ENCODE results near the gene PCYT2.

PCYT2 gene

GRCh38 chr17:81948635-81949378 is 37.6 kb upstream of the PCYT2 start:
- no peaks in the 10 kb centered on the region for H3K4me1 ChIP-seq (ENCODE audit: control insufficient read depth in 1 of 2, insufficient read depth in 1 of 2, low read depth in 1 of 2, low read length in 1 of 2)
- H3K27me3 ChIP-seq, result peaks cover 30% of the 10 kb centered on the region
- H3K4me3 ChIP-seq (ENCODE audit: low read depth in 1 of 2, low read length in 1 of 2), result no peak overlapping the region
- H3K27ac ChIP-seq, result no peak overlapping the region
- H3K36me3 ChIP-seq, result no peaks in the 10 kb centered on the region
- no peak for TF ChIP-seq CTCF (IDR thresholded peaks at IDR 0.05)
- H3K9me3 ChIP-seq, result no peaks in the 10 kb centered on the region

DNA sequence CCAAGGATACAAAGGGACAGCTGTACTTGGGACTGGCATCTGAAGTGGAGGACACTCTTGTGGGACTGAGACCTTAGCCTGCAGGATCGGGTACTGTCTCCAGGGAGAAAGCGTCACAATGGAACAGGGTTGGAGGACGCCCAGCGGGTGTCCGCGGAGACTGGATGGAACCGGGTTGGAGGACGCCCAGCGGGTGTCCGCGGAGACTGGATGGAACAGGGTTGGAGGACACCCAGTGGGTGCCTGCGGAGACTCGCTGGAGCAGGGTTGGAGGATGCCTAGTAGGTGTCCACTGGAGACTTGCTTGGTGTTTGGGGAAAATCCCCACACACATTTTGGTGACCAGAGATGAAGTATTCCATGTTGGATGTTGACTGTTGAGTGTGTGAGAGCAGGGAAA is 36.0 kb upstream of the PCYT2 start, which contains the start of gene MYADML2:
TSS of gene MYADML2 (minus strand) at position 45 of the 400 bp plus-strand sequence. CDS start 5,492 bp downstream, outside the sequence.
- no peak within 1 kb of the TSS for H3K4me3 ChIP-seq (ENCODE audit: low read depth in 1 of 2, low read length in 1 of 2)
- peaks cover 34% of the 10 kb centered on the region for H3K27me3 ChIP-seq
- H3K27ac ChIP-seq, result no peak within 1 kb of the TSS
- TF ChIP-seq CTCF (IDR thresholded peaks at IDR 0.05), result no peak
- H3K9me3 ChIP-seq, result no peaks in the 10 kb centered on the region
- no peaks in the 10 kb centered on the region for H3K4me1 ChIP-seq (ENCODE audit: control insufficient read depth in 1 of 2, insufficient read depth in 1 of 2, low read depth in 1 of 2, low read length in 1 of 2)
- no peaks in the 10 kb centered on the region for H3K36me3 ChIP-seq

DNA sequence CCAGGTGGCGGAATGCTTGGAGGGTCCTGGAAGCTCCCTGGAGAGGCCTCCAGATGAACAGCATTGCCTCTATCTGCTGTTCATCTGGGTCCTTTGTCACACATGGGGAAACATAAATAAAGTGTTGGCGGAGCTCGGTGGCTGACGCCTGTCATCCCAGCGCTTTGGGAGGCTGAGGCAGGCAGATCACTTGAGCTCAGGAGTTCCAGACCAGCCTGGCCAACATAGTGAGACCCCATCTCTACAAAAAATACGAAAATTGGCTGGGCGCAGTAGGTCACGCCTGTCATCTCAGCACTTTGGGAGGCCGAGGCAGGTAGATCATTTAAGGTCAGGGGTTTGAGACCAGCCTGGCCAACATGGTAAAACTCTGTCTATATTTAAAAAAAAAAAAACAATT is 33.7 kb upstream of the PCYT2 start:
- Histone ChIP-seq H3K27ac (no peak overlapping the region), H3K27me3 (peaks cover 48% of the 10 kb centered on the region), H3K9me3 (no peaks in the 10 kb centered on the region), H3K36me3 (no peaks in the 10 kb centered on the region), H3K4me1 (ENCODE audit: control insufficient read depth in 1 of 2, insufficient read depth in 1 of 2, low read depth in 1 of 2, low read length in 1 of 2) (no peaks in the 10 kb centered on the region), H3K4me3 (ENCODE audit: low read depth in 1 of 2, low read length in 1 of 2) (no peak overlapping the region)
- no peak for TF ChIP-seq CTCF (IDR thresholded peaks at IDR 0.05)

- Histone ChIP-seq H3K4me3 (ENCODE audit: low read depth in 1 of 2, low read length in 1 of 2) (no peak overlapping the region), H3K36me3 (no peaks in the 10 kb centered on the region), H3K4me1 (ENCODE audit: control insufficient read depth in 1 of 2, insufficient read depth in 1 of 2, low read depth in 1 of 2, low read length in 1 of 2) (peaks cover 4 to 6% of the 10 kb centered on the region in 2 experiments), H3K27me3 (peaks cover 75% of the 10 kb centered on the region), H3K27ac (no peak overlapping the region), H3K9me3 (no peaks in the 10 kb centered on the region)
- no peak for TF ChIP-seq CTCF (IDR thresholded peaks at IDR 0.05)
Measured at GRCh38 chr17:81942167-81942553, 31.0 kb upstream of the PCYT2 start.

DNA sequence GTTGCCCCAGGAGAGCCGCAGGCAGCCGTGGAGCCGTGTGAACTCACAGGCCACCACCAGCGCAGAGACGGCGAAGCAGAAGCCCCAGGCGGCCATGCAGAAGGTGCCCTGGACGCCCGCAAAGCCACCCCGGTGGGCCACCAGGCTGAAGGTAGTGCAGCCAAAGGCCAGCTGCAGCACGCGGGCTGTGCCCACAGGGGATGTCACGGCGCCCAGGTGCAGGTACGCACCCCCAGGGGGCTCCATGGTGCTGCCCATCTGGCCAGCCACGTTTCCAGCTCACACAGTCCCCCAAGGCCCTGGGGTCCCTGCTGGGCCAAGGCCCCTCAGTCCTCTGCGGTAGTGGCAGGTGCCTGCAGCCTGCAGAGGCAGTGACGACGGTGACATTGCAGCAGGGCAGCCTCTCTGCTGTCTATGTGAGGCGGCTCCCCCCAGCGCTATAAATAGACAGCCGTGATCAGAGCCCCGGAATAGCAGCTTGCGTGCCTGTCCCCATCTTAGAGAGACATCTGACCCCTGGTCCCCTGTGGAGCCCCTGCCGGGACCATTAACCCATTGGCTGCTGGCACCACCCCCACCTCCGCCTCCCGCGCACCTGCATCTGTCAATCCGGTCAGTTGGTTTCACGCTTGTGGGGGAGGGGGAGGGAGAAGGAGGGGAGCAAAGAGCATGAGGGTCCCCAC is 30.4 kb upstream of the PCYT2 start:
- peaks cover 10 to 11% of the 10 kb centered on the region in 2 experiments for H3K4me1 ChIP-seq (ENCODE audit: control insufficient read depth in 1 of 2, insufficient read depth in 1 of 2, low read depth in 1 of 2, low read length in 1 of 2)
- H3K36me3 ChIP-seq, result no peaks in the 10 kb centered on the region
- H3K27ac ChIP-seq, result no peak overlapping the region
- H3K9me3 ChIP-seq, result no peaks in the 10 kb centered on the region
- H3K27me3 ChIP-seq, result peaks cover 81% of the 10 kb centered on the region
- TF ChIP-seq CTCF (IDR thresholded peaks at IDR 0.05), result no peak
- H3K4me3 ChIP-seq (ENCODE audit: low read depth in 1 of 2, low read length in 1 of 2), result no peak overlapping the region
